OCI-LY1 (cell line): ENCODE data around the gene WDR62.

ENCODE experiments used
- EZH2 ChIP-seq: fragments of 200-600 bp; sonication (generic), shearing (Covaris generic); IDR thresholded peaks from 2 replicates; pipeline ENCODE4 v1.8.0; 2017; ENCODE audit warnings: borderline replicate concordance, mixed run types, mild to moderate bottlenecking, antibody characterized with exemption, low read length, moderate library complexity, mixed read lengths
- TF ChIP-seq, protein P1 (sequence below): fragments of 200-600 bp; sonication (generic), shearing (Covaris generic); IDR thresholded peaks from 2 replicates; pipeline ENCODE4 v1.5.1; 2017; ENCODE audit warnings: mild to moderate bottlenecking, antibody characterized with exemption, low read length, moderate library complexity, mixed read lengths

DNA sequence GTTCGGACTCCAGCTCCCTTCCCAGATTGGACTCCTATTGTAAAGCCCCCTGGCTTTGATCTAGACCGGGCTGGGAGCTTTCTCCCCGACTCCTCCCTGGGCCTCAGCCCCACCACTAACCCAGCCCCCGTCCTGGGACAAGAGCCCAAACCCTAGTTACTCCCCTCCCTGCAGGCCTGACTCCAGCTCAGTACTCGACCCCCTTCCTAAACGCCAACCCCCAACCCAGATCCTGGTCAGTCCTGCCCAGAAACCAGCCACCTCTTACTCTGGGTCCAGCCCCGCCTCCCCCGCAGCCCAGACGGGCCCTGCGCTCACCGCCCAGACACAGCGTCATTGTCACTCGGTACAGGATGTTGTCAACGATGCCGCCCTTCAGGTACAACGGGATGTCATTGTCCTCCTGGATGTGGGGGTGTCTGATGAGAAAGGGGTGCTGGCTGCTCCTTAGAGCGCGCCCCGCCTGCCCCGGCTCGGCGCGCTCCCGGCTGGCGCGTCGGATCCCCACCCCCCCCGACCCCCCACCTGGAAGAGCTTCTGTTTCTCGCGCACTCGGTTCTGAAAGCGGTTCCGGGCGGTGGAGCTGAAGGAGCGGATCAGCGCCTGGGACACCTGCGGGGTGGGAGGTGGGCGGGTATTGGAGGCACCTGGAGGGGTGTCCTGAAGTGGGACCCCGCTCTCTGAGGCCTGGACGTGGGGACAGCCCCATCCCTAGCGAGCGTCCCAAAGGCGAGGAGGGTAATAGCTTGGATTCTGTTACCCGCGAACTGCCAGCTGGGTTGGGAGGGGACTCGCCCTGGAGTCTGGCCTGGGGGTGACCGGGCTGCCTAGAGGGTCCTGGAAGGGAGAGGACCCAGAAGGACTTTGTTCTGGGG is 96.7 kb downstream of the WDR62 start:
- TF ChIP-seq, protein P1, sequence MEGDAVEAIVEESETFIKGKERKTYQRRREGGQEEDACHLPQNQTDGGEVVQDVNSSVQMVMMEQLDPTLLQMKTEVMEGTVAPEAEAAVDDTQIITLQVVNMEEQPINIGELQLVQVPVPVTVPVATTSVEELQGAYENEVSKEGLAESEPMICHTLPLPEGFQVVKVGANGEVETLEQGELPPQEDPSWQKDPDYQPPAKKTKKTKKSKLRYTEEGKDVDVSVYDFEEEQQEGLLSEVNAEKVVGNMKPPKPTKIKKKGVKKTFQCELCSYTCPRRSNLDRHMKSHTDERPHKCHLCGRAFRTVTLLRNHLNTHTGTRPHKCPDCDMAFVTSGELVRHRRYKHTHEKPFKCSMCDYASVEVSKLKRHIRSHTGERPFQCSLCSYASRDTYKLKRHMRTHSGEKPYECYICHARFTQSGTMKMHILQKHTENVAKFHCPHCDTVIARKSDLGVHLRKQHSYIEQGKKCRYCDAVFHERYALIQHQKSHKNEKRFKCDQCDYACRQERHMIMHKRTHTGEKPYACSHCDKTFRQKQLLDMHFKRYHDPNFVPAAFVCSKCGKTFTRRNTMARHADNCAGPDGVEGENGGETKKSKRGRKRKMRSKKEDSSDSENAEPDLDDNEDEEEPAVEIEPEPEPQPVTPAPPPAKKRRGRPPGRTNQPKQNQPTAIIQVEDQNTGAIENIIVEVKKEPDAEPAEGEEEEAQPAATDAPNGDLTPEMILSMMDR, result no peak
- no peak for TF ChIP-seq EZH2
